Glutamatergic neuron (in vitro differentiated cells): ENCODE measurements around the gene TRMT2A. TPM values are rescaled to one million over a fixed set of nuclear protein-coding genes. Genes with fewer than 3 reads are reported as not detected.
A peak's percentile ranks its signal among the peaks of the same experiment; 100 is the strongest.

Source experiments
- DNase-seq: peaks from one replicate; pipeline ENCODE4 v3.0.0; 2022
- H3K27ac Mint-ChIP-seq: one replicate; pipeline ENCODE4 v1.8.0; 2020; ENCODE audit warnings: mild to moderate bottlenecking, mixed read lengths, inconsistent platforms; ENCODE audit not compliant: unreplicated experiment
- H3K27me3 Mint-ChIP-seq: one replicate; pipeline ENCODE4 v1.8.0; 2020; ENCODE audit warnings: mild to moderate bottlenecking, moderate library complexity, mixed read lengths, inconsistent platforms; ENCODE audit not compliant: unreplicated experiment
- H3K36me3 Mint-ChIP-seq: one replicate; pipeline ENCODE4 v1.8.0; 2020; ENCODE audit warnings: mild to moderate bottlenecking, mixed read lengths, inconsistent platforms; ENCODE audit not compliant: unreplicated experiment
- H3K4me1 Mint-ChIP-seq: one replicate; pipeline ENCODE4 v1.8.0; 2020; ENCODE audit warnings: mild to moderate bottlenecking, low read depth, mixed read lengths, inconsistent platforms; ENCODE audit not compliant: unreplicated experiment
- H3K4me3 Mint-ChIP-seq: one replicate; pipeline ENCODE4 v1.8.0; 2020; ENCODE audit warnings: mild to moderate bottlenecking, mixed read lengths, inconsistent platforms; ENCODE audit not compliant: unreplicated experiment
- H3K9me3 Mint-ChIP-seq: one replicate; pipeline ENCODE4 v1.8.0; 2020; ENCODE audit warnings: mild to moderate bottlenecking, moderate library complexity, mixed read lengths, inconsistent platforms; ENCODE audit not compliant: unreplicated experiment
- CTCF ChIP-seq: fragments of 200-600 bp; sonication (generic); IDR thresholded peaks from one replicate; pipeline ENCODE4 v1.5.0; 2021; ENCODE audit not compliant: partially characterized antibody, unreplicated experiment
- total RNA-seq: library from RNA; stranded (reverse); fragmentation: NEBNext Ultra II Directional; extraction: Animal tissue kit (Norgen Biotek cat#: 25700); gene quantifications from one replicate; pipeline ENCODE4 v1.2.1, GENCODE V29; 2021; ENCODE audit not compliant: unreplicated experiment

Gene TRMT2A
- total RNA-seq, 1 donor from 2014 or later: 62.1 TPM

- peak overlapping the region; percentile 91 for H3K4me3 Mint-ChIP-seq
- peaks cover 27% of the 10 kb centered on the region for H3K4me1 Mint-ChIP-seq
- peaks cover 18% of the 10 kb centered on the region for H3K27me3 Mint-ChIP-seq
- peak; percentile 74 for DNase-seq
- no peaks in the 10 kb centered on the region for H3K36me3 Mint-ChIP-seq
- TF ChIP-seq CTCF: no peak
- H3K9me3 Mint-ChIP-seq: peaks cover 18% of the 10 kb centered on the region
- H3K27ac Mint-ChIP-seq: peak overlapping the region; percentile 98
These were observed 36.6 kb downstream of the TRMT2A start for GRCh38 chr22:20080445-20080775.

- Mint-ChIP-seq H3K36me3 (no peaks in the 10 kb centered on the region), H3K9me3 (peaks cover 16% of the 10 kb centered on the region), H3K4me1 (peaks cover 26% of the 10 kb centered on the region), H3K4me3 (peak within 1 kb of the TSS; percentile 91), H3K27me3 (peaks cover 18% of the 10 kb centered on the region), H3K27ac (peak within 1 kb of the TSS; percentile 98)
- TF ChIP-seq CTCF: no peak
- DNase-seq: peak; percentile 93
These were observed 37.1 kb downstream of the TRMT2A start, which contains the start of gene DGCR8 for GRCh38 chr22:20079745-20080444. DGCR8 (plus strand) TSS chr22:20080241; CDS start chr22:20085964, 5,723 bp downstream.

DNA sequence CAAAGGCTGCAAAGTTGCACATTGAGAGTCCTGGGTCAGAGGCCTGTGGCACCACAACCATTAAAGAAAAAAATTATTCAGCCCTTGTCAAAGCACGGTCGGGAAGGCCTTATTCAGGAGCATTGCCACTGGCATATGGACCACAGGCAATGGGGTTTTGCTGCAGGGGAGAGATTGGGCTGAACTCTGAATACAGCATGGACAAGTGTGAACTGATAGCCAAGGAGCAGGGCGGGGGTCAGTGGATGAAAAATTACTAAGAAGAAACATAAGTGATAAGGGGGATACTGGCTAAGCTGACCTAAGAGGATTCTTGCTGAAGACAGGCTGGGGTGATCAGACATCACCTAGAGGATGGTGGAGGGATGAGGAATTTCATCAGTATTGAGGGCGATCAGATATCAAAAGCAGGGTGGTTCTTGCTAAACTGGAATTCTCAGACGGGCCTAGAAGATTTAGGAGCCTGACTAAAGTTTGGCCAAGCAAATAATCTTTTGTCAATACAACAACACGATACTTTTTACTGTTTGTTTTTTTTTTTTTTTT is 40.3 kb downstream of the TRMT2A start:
- Mint-ChIP-seq H3K36me3 (no peaks in the 10 kb centered on the region), H3K27me3 (peaks cover 15% of the 10 kb centered on the region), H3K4me1 (peaks cover 3% of the 10 kb centered on the region), H3K27ac (no peak overlapping the region), H3K9me3 (peaks cover 9% of the 10 kb centered on the region), H3K4me3 (no peak overlapping the region)
- TF ChIP-seq CTCF: no peak
- no peak for DNase-seq

DNA sequence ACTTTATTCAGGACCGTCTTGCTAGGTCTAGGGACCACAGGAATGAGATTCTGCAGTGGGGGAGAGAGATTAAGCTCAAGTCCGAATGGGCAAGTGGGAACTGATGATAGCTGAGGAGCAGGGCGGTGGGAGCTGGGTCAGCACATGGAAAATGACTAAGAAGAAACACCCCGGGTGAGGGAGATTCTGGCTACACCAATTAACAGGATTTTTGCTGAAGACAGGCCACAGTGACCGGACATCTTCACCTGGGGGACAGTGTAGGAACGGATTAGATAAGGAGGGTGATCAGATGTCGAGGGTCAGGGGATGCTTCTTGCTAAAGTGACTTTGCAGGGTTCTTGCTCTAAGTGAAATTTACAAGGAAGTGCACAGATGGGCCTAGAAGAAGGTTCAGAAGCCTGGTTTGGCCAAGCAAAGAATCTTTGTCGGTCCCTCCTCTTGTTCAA is 45.5 kb downstream of the TRMT2A start:
- no peak for TF ChIP-seq CTCF
- Mint-ChIP-seq H3K36me3 (no peaks in the 10 kb centered on the region), H3K9me3 (peaks cover 4% of the 10 kb centered on the region), H3K27me3 (peaks cover 5% of the 10 kb centered on the region), H3K4me3 (no peak overlapping the region), H3K27ac (peak overlapping the region; percentile 50), H3K4me1 (no peaks in the 10 kb centered on the region)
- DNase-seq: no peak
